HL-60 (cell line): Measurements from ENCODE around the gene VPS9D1.
"Not testable (repeated sequence)": the region's sequence is repeated elsewhere in the genome, so short reads cannot be mapped to it uniquely, and the experiment has no call there.

Source experiments
- DNase-seq, 2 experiments: peaks; one replicate each; pipeline ENCODE4 v3.0.0-alpha.2; 2010 to 2020; ENCODE audit warnings: low read depth in 1 of 2, low spot score in 1 of 2
- H3K27ac ChIP-seq: fragments of 250-450 bp; sonication (Bioruptor Pico); replicated peaks from 2 replicates; pipeline ENCODE4 v1.5.1; 2020; ENCODE audit warnings: mild to moderate bottlenecking, moderate library complexity
- H3K27me3 ChIP-seq: fragments of 250-450 bp; sonication (Bioruptor Pico); 2 replicates; pipeline ENCODE4 v1.5.1; 2021; ENCODE audit warnings: mild to moderate bottlenecking, moderate library complexity; ENCODE audit not compliant: insufficient read depth, poor library complexity, severe bottlenecking
- H3K4me3 ChIP-seq: replicated peaks from 2 replicates; pipeline ENCODE4 v1.5.1; 2011; ENCODE audit warnings: mild to moderate bottlenecking, control low read depth, low read length; ENCODE audit not compliant: insufficient read depth
- CTCF ChIP-seq: IDR thresholded peaks from one replicate; pipeline ENCODE4 v1.5.1; 2011; ENCODE audit warnings: low read length, control low read depth, inconsistent platforms; ENCODE audit not compliant: insufficient read depth
- GABPA ChIP-seq: IDR thresholded peaks from 2 replicates; pipeline ENCODE4 v1.6.1; 2012; ENCODE audit warnings: low read depth
- POLR2AphosphoS5 ChIP-seq: IDR thresholded peaks from 2 replicates; pipeline ENCODE4 v1.6.1; 2012; ENCODE audit warnings: low read depth
- REST ChIP-seq: IDR thresholded peaks from 2 replicates; pipeline ENCODE4 v1.6.1; 2012; ENCODE audit warnings: low read depth; ENCODE audit not compliant: insufficient replicate concordance
- SPI1 ChIP-seq: IDR thresholded peaks from 2 replicates; pipeline ENCODE4 v1.6.1; 2012; ENCODE audit warnings: low read depth, mild to moderate bottlenecking, borderline replicate concordance

VPS9D1 gene

GRCh38 chr16:89695875-89696669 lies 24.6 kb downstream of the VPS9D1 start:
- no peak for DNase-seq
- H3K27ac ChIP-seq: no peak overlapping the region
- no peak for TF ChIP-seq CTCF
- no peak for TF ChIP-seq SPI1
- no peak for TF ChIP-seq POLR2AphosphoS5
- no peak for TF ChIP-seq GABPA
- TF ChIP-seq REST: no peak

GRCh38 chr16:89695086-89695874 lies 25.4 kb downstream of the VPS9D1 start:
- Histone ChIP-seq H3K27me3 (no peaks in the 10 kb centered on the region), H3K4me3 (no peak overlapping the region), H3K27ac (no peak overlapping the region)
- no peak for DNase-seq
- TF ChIP-seq GABPA (no peak), SPI1 (no peak), CTCF (no peak)

More at GRCh38 chr16:89695875-89696669, 24.6 kb downstream of the VPS9D1 start:
- Histone ChIP-seq H3K4me3 (no peak overlapping the region), H3K27me3 (no peaks in the 10 kb centered on the region)

GRCh38 chr16:89694784-89695085 lies 26.0 kb downstream of the VPS9D1 start:
- H3K27ac ChIP-seq, H3K27me3 ChIP-seq, H3K4me3 ChIP-seq, DNase-seq: not testable (repeated sequence)

- Histone ChIP-seq H3K4me3 (no peak overlapping the region), H3K27ac (no peak overlapping the region), H3K27me3 (no peaks in the 10 kb centered on the region)
- TF ChIP-seq POLR2AphosphoS5: no peak
- TF ChIP-seq CTCF: no peak
- TF ChIP-seq GABPA: no peak
- no peak for DNase-seq
Observed at GRCh38 chr16:89693931-89694783, 26.5 kb downstream of the VPS9D1 start.
